GM18507 (cell line): Measurements from ENCODE around the gene SLC22A16.
A peak's percentile ranks its signal among the peaks of the same experiment; 100 is the strongest.
"Not testable (repeated sequence)": the region's sequence is repeated elsewhere in the genome, so short reads cannot be mapped to it uniquely, and the experiment has no call there.

Source experiments
- DNase-seq: peaks from one replicate; pipeline ENCODE4 v3.0.0; 2011; ENCODE audit warnings: low read depth; ENCODE audit not compliant: insufficient read length; ENCODE audit errors: extremely low spot score
- FAIRE-seq: peaks from 2 replicates; lab custom pipeline; 2011; peaks lifted over from hg19 to GRCh38; lab: Jason Lieb, UNC

The SLC22A16 gene

DNA sequence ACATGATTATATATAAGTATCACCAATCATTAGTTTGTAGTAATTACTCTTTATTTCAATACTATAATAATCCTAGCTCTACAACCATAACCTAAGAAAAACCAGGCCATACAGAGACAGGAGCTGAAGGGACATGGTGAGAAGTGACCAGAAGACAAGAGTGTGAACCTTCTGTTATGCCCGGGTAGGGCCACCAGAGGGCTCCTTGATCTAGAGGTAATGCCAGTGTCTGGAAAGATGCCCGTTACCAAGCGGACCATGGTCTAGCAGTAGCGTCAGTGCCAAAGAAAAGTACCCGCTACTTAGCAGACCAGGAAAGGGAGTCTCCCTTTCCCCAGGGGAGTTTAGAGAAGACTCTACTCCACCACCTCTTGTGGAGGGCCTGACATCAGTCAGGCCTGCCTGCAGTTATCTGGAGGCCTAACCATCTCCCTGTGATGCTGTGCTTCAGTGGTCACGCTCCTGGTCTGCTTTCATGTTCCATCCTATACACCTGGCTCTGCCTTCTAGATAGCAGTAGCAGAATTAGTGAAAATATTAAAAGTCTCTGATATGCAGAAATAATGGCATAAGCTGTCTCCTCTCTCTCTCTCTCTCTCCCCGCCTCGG is 18.7 kb downstream of the SLC22A16 start:
- not testable (repeated sequence) for DNase-seq
- peak; percentile 74 for FAIRE-seq

GRCh38 chr6:110456694-110457093 is 19.7 kb downstream of the SLC22A16 start:
- DNase-seq (no peak), FAIRE-seq (no peak)

DNA sequence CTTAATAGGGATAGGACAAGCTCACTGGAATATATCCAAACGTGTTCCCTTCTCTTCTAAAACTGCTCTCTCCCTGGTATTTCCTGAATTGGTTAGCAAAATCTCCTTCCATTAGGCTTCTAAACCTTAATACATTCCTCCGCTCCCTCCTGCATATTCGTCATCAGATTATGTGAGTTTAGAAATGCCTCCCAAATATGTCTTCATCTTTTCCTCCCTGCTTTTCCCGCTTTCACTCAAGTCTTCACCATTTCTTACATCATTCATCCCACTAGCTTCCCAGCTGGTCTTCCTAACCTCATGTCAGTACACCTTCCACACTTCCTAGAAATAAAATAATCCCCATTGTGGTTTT is 26.9 kb downstream of the SLC22A16 start:
- no peak for FAIRE-seq
- DNase-seq = no peak

GRCh38 chr6:110448846-110449540 is 27.4 kb downstream of the SLC22A16 start:
- DNase-seq (no peak), FAIRE-seq (no peak)

- DNase-seq = no peak
- no peak for FAIRE-seq
Observed at GRCh38 chr6:110447761-110448160, 28.7 kb downstream of the SLC22A16 start.

DNA sequence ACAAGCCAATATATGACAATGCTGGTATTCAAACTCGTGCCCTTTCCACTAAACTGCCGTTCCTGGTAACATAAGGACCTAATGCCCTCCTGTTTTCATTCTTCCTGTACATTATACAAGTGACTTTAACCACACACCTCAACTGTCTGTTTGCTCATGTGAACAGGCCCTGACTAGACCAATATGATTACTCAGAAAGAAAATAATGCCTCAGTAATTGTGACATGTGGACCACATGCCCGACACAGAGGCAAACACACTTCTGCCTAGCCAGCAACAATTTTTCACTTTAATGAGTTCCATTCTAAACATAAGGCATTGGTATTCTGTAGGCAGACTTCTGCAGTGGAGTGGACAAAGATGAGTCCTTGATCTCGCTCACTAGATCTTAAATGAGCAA is 30.0 kb downstream of the SLC22A16 start:
- no peak for DNase-seq
- no peak for FAIRE-seq

GRCh38 chr6:110440026-110440425 is 36.4 kb downstream of the SLC22A16 start:
- no peak for FAIRE-seq
- DNase-seq = no peak

GRCh38 chr6:110439356-110439755 is 37.1 kb downstream of the SLC22A16 start:
- DNase-seq (no peak), FAIRE-seq (no peak)

DNA sequence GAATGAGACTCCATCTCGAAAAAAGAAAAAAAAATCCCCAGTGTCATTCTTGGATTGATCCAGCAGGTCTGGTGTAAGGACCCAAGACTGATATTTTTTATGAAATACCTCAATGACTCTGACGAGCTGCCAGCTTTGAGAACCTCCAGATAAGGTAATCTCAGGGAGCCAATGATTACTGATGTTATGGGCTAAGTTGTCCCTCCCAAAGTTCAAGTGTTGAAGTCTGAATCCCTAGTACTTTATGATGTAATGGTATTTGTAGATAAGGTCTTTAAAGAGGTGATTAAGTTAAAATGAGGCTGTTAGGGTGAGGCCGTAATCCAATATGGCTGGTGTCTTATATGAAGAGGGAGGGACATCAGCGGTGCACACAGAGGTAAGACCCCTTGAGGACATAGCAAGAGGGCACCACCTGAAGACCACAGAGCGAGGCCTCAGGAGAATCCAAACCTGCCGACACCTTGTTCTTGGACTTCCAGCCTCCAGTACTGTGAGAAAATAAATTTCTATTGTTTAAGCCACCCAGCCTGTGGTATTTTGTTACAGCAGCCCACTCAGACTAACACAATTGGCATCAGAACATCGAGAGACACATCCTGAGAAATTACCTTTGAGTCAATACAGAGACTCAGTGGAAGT is 41.3 kb downstream of the SLC22A16 start:
- FAIRE-seq (no peak), DNase-seq (no peak)

- DNase-seq (no peak), FAIRE-seq (no peak)
Observed at GRCh38 chr6:110432285-110432900, 44.0 kb downstream of the SLC22A16 start.

- DNase-seq = no peak
- no peak for FAIRE-seq
Observed at GRCh38 chr6:110430741-110431140, 45.7 kb downstream of the SLC22A16 start.

- FAIRE-seq = no peak
- DNase-seq = no peak
Observed at GRCh38 chr6:110430236-110430635, 46.2 kb downstream of the SLC22A16 start.

DNA sequence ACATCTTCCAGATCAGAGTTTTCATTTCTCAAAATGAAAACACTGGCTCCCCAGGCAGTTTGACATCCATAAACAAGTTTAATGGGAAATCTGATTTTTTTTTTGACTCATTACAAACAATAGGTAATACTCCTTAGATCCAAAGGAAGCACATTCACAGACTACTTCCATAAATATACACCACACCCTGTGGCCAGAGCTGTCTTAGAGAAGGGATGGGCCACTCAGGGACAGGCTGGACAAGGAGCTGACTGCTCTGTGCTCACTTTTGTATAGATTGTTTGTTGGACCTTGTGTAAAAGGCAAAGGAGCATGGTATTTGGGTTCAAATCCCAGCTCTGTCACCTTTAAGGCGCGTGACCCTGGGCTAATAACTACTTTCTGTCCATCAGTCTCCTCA is 48.3 kb downstream of the SLC22A16 start:
- DNase-seq (no peak), FAIRE-seq (no peak)

GRCh38 chr6:110425816-110426215 is 50.6 kb downstream of the SLC22A16 start:
- DNase-seq = no peak
- no peak for FAIRE-seq

DNA sequence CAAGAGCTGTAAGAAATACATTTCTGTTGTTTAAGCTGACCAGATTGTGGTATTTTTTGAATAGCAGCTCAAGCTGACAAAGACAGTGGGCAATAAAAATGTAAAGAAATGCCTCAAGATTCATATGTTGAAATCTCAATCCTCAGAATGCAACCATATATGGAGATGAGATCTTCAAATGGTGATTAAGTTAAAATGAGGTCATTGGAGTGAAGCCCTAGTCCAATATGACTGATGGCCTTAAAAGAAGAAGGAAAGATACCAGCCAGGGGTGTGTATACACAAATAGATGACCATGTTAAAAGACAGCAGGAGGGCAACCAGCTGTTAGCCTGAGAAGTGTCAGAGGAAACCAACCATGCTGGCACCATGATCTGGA is 54.0 kb downstream of the SLC22A16 start:
- DNase-seq (no peak), FAIRE-seq (no peak)

DNA sequence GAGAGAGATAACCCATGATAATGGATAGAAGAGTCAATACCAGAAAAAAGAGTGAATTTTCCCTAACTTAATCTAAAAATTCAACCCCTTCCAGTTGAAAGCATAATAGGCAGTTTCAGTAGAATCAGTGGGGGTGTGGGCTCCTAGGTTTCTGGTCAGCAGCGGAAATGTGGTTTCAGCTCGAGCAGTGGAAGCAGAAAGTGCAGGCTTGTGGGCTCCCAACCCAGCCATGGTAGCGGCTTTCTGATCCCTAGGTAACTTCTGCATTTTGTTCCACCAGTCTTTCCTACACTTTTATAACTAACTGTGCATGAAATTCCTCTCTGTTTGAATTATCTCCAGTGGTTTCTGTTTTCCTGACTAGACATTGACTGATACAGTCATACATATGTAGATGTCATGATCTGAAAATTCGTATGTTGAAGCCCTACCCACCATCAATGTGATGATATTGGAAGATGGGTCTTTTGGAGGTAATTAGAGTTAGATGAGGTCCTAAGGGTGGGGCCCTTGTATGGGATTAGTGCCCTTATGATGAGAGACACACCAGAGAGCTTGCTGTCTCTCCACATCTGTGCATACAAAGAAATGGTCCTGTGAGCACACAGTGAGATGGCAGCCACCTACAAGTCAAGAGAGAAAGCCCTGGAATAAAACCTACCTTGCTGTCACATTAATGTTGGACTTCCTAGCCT is 54.5 kb downstream of the SLC22A16 start:
- DNase-seq (no peak), FAIRE-seq (no peak)

DNA sequence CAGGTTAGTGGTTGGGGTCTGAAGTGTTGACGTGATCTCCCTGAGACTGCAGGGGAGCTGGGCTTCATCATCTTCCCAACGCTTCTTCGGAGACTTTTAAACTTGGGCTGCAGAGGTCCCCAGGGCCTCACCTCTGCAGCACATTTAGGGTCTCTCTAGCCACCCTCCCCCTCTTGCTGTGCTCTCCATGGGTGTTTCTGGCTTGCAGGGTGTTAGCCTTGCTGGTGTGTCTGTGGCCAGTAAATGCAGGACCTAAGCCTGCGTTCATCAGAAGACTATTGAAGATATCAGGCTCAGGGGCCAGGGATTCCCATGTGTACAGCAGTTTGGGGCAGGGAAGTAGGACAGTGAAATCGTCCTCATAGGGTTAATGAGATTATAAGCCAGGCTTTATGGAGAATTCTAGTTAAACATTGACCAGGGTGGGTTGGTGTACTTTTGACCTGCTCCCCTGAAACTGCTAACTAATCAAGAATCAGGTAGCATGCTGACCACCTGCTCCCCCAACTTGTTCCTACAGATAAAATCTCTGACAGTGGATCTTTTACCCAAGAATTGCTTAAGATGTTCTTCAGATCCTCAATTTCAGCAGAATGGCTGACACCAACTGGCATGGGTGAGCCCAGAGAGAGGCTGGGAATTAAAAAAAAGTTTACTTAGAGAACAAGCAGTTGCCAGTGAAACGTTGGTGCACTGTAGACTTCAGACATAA is 57.2 kb downstream of the SLC22A16 start:
- FAIRE-seq = no peak
- DNase-seq = no peak

GRCh38 chr6:110418594-110418993 is 57.8 kb downstream of the SLC22A16 start:
- FAIRE-seq (no peak), DNase-seq (no peak)

DNA sequence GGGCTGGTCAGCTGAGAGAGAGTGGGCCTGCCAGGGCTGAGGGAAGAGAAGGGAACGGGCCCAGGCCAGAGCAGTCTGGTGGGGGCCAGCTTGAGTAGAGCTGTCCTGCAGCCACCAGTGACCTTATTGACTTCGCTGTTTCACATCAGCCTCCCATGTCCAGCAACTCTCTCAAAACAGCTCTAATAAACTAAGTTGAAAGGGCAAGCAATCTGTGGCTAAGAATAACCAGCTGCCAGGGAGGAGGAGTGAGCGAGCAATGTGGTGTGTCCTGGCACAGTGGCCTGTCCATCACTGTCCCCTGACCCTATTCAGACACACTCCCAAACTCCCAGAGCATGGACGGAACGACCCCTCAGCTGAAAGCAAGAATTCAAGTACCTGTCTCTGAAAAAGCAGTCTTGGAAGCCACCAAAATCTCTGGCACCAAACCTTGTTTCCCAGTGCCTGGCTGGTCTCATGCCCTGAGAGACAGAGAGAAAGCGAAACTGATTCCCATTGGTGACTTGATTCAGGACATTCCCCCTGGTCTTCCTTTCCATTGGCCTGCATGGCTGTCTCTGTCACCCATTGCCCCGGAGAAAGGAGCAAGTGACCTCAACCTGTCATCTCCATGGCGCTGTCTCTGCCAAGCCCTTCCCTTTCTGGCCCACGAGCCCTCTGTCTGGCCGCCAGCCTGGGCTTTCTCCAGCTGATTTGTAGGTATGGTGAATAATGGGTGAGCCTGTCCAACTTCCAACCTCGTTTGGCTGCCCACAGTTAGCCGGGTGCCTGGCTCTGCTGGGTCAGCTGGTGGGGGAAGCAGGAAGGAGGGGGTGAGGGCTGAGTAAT is 61.1 kb downstream of the SLC22A16 start, which contains the start of gene DDO:
Gene DDO, minus strand, starts transcription at position 490 of the 831 bp plus-strand sequence. CDS start 2,113 bp downstream, outside the sequence.
- FAIRE-seq (no peak), DNase-seq (no peak)
